ENCODE data around the gene MED29. TPM values are rescaled to one million over a fixed set of nuclear protein-coding genes. Genes with fewer than 3 reads are reported as not detected.

Gene MED29
- total RNA-seq, 4 donors from 2014 or later, result 32.9 to 52.5 (median 37.6) TPM

GRCh38 chr19:39410831-39411080 lies 19.6 kb downstream of the MED29 start:
- TF ChIP-seq POLR2A (IDR thresholded peaks at IDR 0.05) (no peak), EP300 (IDR thresholded peaks at IDR 0.05) (no peak), CTCF (IDR thresholded peaks at IDR 0.05) (no peak)
- Histone ChIP-seq H3K27me3 (peaks cover 0 to 3% of the 10 kb centered on the region in 2 donors), H3K4me3 (peak overlapping the region; percentile 66 to 98 (median 88)), H3K27ac (peak overlapping the region; percentile 94 to 100 (median 100)), H3K9me3 (no peaks in the 10 kb centered on the region), H3K4me1 (peaks cover 6 to 44% (median 37%) of the 10 kb centered on the region in 4 donors), H3K36me3 (peaks cover 10 to 23% (median 18%) of the 10 kb centered on the region in 3 donors)
- DNase-seq (ENCODE audit: low spot score in 2 of 2), result no peak
- 29 to 38% methylated on average over 1 of the region's 1 CpG for WGBS, 2 donors

GRCh38 chr19:39411081-39411831 lies 20.1 kb downstream of the MED29 start:
- H3K36me3 ChIP-seq, result peaks cover 10 to 28% (median 18%) of the 10 kb centered on the region in 3 donors
- WGBS, 2 donors, result 12 to 16% methylated on average over 9 of the region's 9 CpGs
- H3K9me3 ChIP-seq, result no peaks in the 10 kb centered on the region
- peak overlapping the region; percentile 66 to 98 (median 88) for H3K4me3 ChIP-seq
- TF ChIP-seq POLR2A (IDR thresholded peaks at IDR 0.05) (no peak), EP300 (IDR thresholded peaks at IDR 0.05) (peak in 1 of 2 donors; percentile 39)
- peak in 1 of 2 donors; percentile 70 for DNase-seq (ENCODE audit: low spot score in 2 of 2)
- peaks cover 6 to 42% (median 32%) of the 10 kb centered on the region in 4 donors for H3K4me1 ChIP-seq
- peak overlapping the region; percentile 94 to 100 (median 100) for H3K27ac ChIP-seq
- peaks cover 0 to 3% of the 10 kb centered on the region in 2 donors for H3K27me3 ChIP-seq

GRCh38 chr19:39411832-39412099 lies 20.6 kb downstream of the MED29 start:
- peaks cover 6 to 47% (median 34%) of the 10 kb centered on the region in 4 donors for H3K4me1 ChIP-seq
- H3K27me3 ChIP-seq, result no peaks in the 10 kb centered on the region
- peak overlapping the region; percentile 8 to 96 (median 74) for H3K4me3 ChIP-seq
- DNase-seq (ENCODE audit: low spot score in 2 of 2), result peak; percentile 96 to 99
- WGBS, 2 donors, result 0% methylated on average over 7 of the region's 7 CpGs
- H3K36me3 ChIP-seq, result peaks cover 10 to 33% (median 18%) of the 10 kb centered on the region in 3 donors
- H3K9me3 ChIP-seq, result no peaks in the 10 kb centered on the region
- peak overlapping the region; percentile 94 to 100 (median 100) for H3K27ac ChIP-seq
- TF ChIP-seq EP300 (IDR thresholded peaks at IDR 0.05), result no peak
- TF ChIP-seq POLR2A (IDR thresholded peaks at IDR 0.05), result no peak
- peak; percentile 88 to 99 (median 93) for TF ChIP-seq CTCF (IDR thresholded peaks at IDR 0.05)

- H3K36me3 ChIP-seq, result peaks cover 10 to 34% (median 17%) of the 10 kb centered on the region in 3 donors
- DNase-seq (ENCODE audit: low spot score in 2 of 2), result peak; percentile 97 to 99
- WGBS, 2 donors, result 0 to 1% methylated on average over 34 to 39 of the region's 60 CpGs
- TF ChIP-seq EP300 (IDR thresholded peaks at IDR 0.05), result peak; percentile 90 to 94
- TF ChIP-seq POLR2A (IDR thresholded peaks at IDR 0.05), result peak; percentile 46 to 48
- TF ChIP-seq CTCF (IDR thresholded peaks at IDR 0.05), result peak; percentile 78 to 97 (median 95)
- H3K4me1 ChIP-seq, result peaks cover 6 to 53% (median 34%) of the 10 kb centered on the region in 4 donors
- peak within 1 kb of the TSS; percentile 66 to 96 (median 84) for H3K4me3 ChIP-seq
- no peaks in the 10 kb centered on the region for H3K27me3 ChIP-seq
- H3K9me3 ChIP-seq, result no peaks in the 10 kb centered on the region
- H3K27ac ChIP-seq, result peak within 1 kb of the TSS; percentile 94 to 100 (median 100)
Measured at GRCh38 chr19:39412100-39412866, 21.1 kb downstream of the MED29 start, which contains the start of gene PLEKHG2. Gene PLEKHG2 (plus strand): TSS chr19:39412669. CDS start chr19:39414087, 1,418 bp downstream.

GRCh38 chr19:39412867-39413271 lies 21.7 kb downstream of the MED29 start:
- 0 to 1% methylated on average over 13 to 24 of the region's 24 CpGs for WGBS, 2 donors
- no peak for DNase-seq (ENCODE audit: low spot score in 2 of 2)
- no peaks in the 10 kb centered on the region for H3K9me3 ChIP-seq
- peaks cover 6 to 57% (median 34%) of the 10 kb centered on the region in 4 donors for H3K4me1 ChIP-seq
- peaks cover 9 to 34% (median 11%) of the 10 kb centered on the region in 3 donors for H3K36me3 ChIP-seq
- peak overlapping the region; percentile 94 to 99 (median 96) for H3K27ac ChIP-seq
- TF ChIP-seq EP300 (IDR thresholded peaks at IDR 0.05) (no peak), CTCF (IDR thresholded peaks at IDR 0.05) (peak in 2 of 5 experiments; percentile 18 to 51)
- H3K27me3 ChIP-seq, result no peaks in the 10 kb centered on the region
- H3K4me3 ChIP-seq, result peak overlapping the region; percentile 66 to 87 (median 74)

All from tibial nerve (tissue), 4 donors.